Measurements from ENCODE around the gene TNK2. TPM values are rescaled to one million over a fixed set of nuclear protein-coding genes. Genes with fewer than 3 reads are reported as not detected.

Gene TNK2
- total RNA-seq (2022; extraction: Qiagen RNA extraction; ENCODE audit: low read depth), result 17.4 to 21.9 TPM (median 21.4 TPM) in 5 replicates

GRCh38 chr3:195907934-195908693, at the start of gene TNK2:
TNK2 (minus strand) TSS chr3:195908551; CDS start chr3:195888588, 19,963 bp downstream.

Other genes with a start within 250 kb of the TNK2 start
- 0.43 to 1.3 TPM (median 0.75 TPM) in 5 replicates for gene MUC20, start 187.6 kb downstream of the TNK2 start, total RNA-seq (2022; extraction: Qiagen RNA extraction; ENCODE audit: low read depth)
- 0.02 to 0.16 TPM (median 0.07 TPM) in 5 replicates for gene MUC4, start 96.6 kb downstream of the TNK2 start, total RNA-seq (2022; extraction: Qiagen RNA extraction; ENCODE audit: low read depth)
- gene TFRC, start 173.5 kb upstream of the TNK2 start, total RNA-seq (2022; extraction: Qiagen RNA extraction; ENCODE audit: low read depth), result 81.1 to 102 TPM (median 98.7 TPM) in 5 replicates

All from A549 treated with GW870086 at 1 μM for 4 hours (cell line).